Measurements from ENCODE around the gene PACC1.

Gene PACC1

DNA sequence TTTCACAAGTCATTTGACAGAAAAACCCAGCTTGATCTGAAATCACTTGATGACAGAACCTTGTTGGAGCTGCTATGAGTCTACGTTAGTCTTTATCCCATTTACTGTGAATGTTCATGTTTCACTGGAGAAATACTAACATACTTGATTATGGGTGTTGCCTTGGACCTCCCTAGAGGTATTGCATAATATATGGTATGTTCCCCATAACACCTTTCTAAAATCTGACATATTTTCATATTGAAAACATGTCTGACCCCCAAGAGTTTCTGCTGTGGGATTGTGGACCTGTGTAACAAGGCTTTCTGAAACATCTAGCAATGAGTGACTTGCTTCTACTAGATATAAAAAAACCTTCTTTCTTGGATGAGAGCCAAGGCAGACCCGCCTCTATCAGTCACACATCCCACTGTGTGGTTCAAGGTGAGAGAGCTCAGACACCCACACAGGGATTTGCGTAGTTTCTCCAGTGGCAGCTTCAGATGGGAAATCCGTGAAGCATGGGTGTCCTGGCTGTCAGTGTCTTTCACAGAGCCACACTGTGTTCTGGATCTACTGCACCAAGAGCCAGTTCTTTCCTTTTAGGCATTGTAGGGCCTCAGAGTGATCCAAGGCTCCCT lies 22.6 kb upstream of the PACC1 start:
- no peak for DNase-seq (ENCODE audit: low read depth)

GRCh38 chr1:212434992-212435391 lies 20.3 kb upstream of the PACC1 start:
- no peak for DNase-seq (ENCODE audit: low read depth)

DNA sequence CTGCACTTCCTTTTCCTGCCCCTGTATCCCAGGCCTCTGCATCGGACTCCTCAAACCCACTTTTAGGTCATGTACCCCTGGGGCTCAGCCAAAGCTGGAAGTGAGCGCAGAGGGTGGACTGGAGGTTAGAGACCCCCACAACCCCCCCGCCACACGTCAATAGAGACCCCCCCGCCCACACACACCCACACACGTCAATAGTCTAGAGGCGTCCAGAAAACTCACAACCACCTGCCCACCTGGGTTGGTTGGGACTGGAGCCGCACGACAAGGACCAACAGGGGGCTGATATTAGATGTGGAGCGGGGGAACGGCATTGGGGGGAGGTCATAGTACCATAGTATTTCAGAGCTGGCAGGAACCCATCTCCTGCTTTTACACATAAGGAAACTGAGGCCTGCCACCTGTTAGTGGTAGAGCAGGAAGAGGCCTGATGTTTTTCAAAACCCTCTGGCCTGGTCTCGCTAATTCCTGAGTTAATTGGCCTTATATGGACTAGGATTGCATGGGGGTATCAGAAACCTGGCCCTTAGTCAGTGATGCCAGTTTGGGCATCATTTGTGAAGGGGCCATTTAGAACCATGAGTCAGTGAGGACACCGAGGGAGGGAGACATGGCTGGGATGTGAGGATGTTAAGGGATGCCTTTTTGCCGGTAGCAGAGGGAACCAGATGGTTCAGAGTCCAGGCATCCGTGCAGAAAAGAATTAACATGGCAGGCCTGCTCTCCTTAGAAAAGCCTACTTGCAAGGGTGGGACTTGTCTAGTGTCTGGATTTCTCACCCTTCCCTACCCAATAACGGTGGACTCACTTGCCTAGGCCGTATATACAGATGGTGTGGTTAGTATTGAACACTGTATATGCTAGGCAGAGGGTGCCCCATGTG lies 19.1 kb upstream of the PACC1 start:
- no peak for DNase-seq (ENCODE audit: low read depth)

GRCh38 chr1:212432661-212433576 lies 18.2 kb upstream of the PACC1 start, which contains the start of gene NENF:
TSS of gene NENF (plus strand) at chr1:212432920. CDS start at chr1:212432944, 24 bp downstream.
- DNase-seq (ENCODE audit: low read depth): peak; percentile 58

GRCh38 chr1:212432272-212432660 lies 17.6 kb upstream of the PACC1 start:
- DNase-seq (ENCODE audit: low read depth): no peak

GRCh38 chr1:212431644-212432043 lies 17.0 kb upstream of the PACC1 start:
- no peak for DNase-seq (ENCODE audit: low read depth)

- no peak for DNase-seq (ENCODE audit: low read depth)
Measured at GRCh38 chr1:212430955-212431394, 16.3 kb upstream of the PACC1 start.

DNA sequence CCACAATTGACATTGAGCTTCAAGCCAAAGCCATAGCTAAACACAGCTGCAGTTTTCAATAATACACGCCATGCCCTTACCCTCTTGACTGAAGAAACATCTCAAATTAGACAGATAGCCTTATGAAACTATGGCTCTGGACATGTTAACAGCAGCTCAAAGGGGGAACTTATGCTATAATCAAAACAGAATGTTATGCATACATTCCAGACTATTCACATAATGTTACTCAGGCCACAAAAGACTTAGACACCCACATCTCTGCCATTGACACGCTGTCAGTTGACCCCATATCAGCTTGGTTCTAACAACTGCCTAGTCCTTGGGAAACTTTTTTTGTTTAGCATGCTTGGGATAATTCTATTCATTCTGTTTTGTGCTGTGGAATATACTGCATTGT lies 15.7 kb upstream of the PACC1 start:
- DNase-seq (ENCODE audit: low read depth): peak; percentile 8

- peak; percentile 14 for DNase-seq (ENCODE audit: low read depth)
Measured at GRCh38 chr1:212428496-212428895, 13.8 kb upstream of the PACC1 start.

DNA sequence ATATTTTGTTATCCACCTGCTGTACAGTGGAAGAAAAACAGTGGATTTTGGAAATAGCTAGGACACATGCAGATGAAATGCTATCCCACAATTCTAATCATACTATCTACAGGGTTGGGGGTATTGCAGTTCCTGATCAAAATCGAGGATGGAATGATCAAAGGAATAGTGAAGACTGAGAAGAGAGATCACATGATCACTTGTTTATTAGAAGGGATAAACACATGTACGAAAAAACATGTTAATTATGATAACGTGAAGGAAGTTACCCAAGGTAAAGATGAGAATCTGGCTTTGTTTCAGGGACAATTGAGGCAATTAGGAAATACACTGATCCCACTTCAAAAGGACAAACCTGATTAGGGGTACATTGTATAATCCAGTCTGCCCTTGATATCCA lies 9.2 kb upstream of the PACC1 start:
- no peak for DNase-seq (ENCODE audit: low read depth)

GRCh38 chr1:212421165-212421564 lies 6.5 kb upstream of the PACC1 start:
- DNase-seq (ENCODE audit: low read depth): no peak

GRCh38 chr1:212415107-212415841 lies 588 bp upstream of the PACC1 start:
- DNase-seq (ENCODE audit: low read depth): no peak

DNA sequence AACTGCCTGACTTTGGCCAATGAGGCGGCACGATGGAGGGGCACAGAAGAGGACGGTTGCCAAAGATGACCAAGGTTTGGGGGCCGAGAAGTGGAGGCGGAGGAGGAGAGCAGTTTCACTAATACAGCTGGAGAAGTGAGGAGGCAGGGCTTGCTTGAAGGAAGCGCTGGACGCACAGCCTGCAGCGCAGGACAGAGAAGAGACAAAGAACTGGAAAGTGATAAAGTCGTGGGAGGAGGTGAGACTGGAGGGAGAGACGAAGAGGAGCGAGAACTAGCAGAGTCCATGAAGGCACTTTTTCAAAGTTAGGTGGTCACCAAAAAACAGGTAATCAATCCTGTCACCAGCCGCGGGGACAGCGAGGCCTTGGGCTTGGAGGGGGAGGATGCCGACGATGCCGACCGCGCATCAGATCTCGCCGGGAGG lies 771 bp downstream of the PACC1 start:
- DNase-seq (ENCODE audit: low read depth): no peak

- DNase-seq (ENCODE audit: low read depth): no peak
Measured at GRCh38 chr1:212412374-212412773, 2.3 kb downstream of the PACC1 start.

DNA sequence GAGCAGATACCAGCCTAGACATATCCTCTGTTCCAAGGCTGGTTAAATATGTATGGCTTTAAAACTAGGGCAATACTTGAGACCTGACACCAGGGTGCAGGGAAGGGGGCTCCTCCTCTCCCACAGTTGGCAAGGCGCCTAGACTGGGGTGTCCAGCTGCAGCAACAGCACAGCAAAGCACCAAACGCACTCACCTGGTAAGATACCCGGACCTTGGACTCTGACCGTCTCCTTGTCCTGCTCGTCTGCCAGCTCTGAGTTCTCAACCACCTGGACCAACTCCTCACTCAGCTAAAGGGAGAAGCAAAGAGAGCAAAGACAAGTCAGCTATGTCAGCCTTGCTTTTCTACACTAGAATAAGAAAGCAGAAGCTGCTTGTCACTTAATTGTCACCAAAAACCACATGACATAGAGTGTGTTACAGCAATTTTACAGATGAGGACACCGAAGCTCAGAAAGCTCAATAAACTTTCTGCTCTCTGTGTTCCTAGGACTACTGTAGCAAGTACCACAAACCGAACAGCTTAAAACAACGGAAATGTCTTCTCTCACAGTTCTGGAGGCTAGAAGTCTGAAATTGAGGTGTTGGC lies 4.4 kb downstream of the PACC1 start:
- no peak for DNase-seq (ENCODE audit: low read depth)

DNA sequence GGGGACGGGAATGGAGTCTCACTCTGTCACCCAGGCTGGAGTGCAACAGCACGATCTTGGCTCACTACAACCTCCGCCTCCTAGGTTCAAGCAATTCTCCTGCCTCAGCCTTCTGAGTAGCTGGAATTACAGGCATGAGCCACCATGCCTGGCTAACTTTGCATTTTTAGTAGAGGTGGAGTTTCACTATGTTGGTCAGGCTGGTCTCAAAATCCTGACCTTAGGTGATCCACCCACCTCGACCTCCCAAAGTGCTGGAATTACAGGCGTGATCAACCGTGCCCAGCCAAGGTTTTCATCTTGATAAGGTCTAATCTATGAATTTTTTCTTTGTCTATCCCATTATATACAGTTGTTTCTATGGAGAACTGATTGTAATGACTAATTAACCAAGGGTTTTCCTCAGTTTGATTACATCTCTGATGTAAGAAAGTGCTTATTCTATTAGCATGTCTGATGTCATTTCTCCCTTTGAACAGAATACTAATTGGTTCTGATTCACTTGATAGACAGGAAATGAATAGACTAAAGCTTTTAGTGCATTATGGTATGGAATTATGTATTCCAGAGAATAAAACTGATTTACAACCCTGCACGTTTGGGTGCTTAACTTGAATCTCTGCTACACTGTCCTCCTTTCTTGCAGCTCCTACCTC lies 11.9 kb downstream of the PACC1 start:
- no peak for DNase-seq (ENCODE audit: low read depth)

DNA sequence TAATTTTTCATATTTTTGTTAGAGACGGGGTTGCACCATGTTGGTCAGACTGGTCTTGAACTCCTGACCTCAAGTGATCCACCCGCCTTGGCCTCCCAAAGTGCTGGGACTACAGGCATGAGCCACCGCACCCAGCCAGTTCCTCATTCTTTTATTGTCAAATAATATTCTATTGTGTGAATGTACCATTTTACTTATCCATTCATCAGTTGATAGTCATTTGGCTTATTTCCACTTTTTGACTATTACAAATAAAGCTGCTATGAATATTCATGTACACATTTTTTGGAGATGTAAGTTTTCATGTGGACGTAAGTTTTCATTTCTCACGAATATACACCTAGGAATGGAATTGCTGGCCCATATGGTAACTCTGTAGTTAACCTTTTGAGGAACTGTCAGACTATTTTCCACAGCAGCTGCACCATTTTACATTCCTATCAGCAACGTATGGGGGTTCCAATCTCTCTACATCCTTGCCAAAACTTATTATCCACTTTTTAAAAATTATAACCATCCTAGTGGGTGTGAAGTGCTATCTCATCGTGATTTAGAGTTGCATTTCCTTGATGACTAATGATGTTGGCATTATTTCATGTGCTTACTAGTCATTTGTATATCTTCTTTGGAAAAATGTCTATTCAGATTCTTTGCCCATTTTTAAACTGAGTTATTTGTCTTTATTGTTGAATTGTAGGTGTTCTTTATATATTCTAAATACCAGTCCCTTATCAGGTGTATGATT lies 12.7 kb downstream of the PACC1 start:
- peak; percentile 21 for DNase-seq (ENCODE audit: low read depth)

DNA sequence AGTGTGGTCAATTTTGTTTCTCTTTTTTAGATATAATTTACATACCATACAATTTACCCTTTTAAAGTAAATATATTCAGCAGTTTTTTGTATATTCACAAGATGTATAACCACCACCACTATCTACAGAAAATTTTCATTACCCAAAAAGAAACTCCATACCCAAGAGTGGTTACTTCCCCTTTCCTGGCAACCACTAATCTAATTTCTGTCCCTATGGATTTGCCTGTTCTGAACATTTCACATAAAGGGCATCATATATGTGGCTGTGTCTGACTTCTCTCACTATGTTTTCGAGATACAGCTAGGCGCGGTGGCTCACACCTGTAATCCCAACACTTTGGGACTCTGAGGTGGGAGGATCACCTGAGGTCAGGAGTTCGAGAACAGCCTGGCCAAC lies 13.6 kb downstream of the PACC1 start:
- DNase-seq (ENCODE audit: low read depth): no peak

DNA sequence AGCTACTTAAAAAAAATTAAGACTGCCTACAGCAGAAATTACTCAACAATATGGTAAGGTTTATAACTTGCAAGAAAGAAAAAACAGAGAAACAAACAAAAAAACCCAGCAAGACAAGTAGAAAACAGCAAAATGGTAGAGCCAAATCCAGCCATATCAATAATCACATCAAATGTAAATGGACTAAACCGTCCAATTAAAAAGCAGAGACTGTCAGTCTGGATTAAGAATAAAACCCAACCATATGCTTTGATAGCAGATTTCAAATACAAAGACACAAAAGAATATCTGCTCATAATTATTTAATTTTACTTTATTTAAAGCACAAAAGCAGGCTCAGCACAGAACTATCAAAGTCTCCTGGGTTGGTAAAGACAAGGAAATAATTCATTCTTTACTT lies 17.5 kb downstream of the PACC1 start:
- no peak for DNase-seq (ENCODE audit: low read depth)

DNA sequence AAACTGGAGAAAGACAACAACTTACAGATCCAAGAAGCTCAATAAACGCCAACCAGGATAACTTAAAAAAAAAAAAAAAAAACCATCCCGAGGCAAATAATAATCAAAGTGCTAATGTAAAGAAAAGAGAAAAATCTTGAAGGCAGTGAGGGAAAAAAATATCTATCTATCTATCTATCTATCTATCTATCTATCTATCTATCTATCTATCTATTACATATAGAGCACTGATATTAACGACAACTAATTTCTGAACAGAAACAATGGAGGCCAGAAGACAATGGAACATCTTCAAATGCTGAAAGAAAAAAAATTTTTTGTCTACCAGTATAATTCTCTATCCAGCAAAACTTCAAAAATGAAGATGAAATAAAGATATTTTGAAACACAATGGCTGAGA lies 18.0 kb downstream of the PACC1 start:
- DNase-seq (ENCODE audit: low read depth): no peak

Data from fibroblast of the conjunctiva (primary cell).